Measurements from ENCODE around the gene TBC1D10A.

- TF ChIP-seq ARNTL (CRISPR knock-in tag; IDR thresholded peaks at IDR 0.05; ENCODE audit: borderline replicate concordance, low read depth) (no peak), ZFP3 (CRISPR knock-in tag; IDR thresholded peaks at IDR 0.05) (no peak), ZNF70 (CRISPR knock-in tag; IDR thresholded peaks at IDR 0.05) (no peak), SNAI2 (CRISPR knock-in tag; IDR thresholded peaks at IDR 0.05) (no peak), TOX (CRISPR knock-in tag; IDR thresholded peaks at IDR 0.05; ENCODE audit: borderline replicate concordance) (no peak), ZFP30 (CRISPR knock-in tag; IDR thresholded peaks at IDR 0.05) (no peak), TCF4 (CRISPR knock-in tag; IDR thresholded peaks at IDR 0.05; ENCODE audit: borderline replicate concordance) (no peak), ZNF565 (CRISPR knock-in tag; conservative IDR thresholded peaks at IDR 0.05; ENCODE audit: low read depth) (no peak)
These were observed 2.6 kb downstream of the TBC1D10A start for GRCh38 chr22:30324014-30324730.
